ENCODE results near the gene CPTP. TPM values are rescaled to one million over a fixed set of nuclear protein-coding genes. Genes with fewer than 3 reads are reported as not detected.

The CPTP gene
- total and polyA plus RNA-seq, 2 of the 13 experiments (the other 11 are each of a cell fraction or from before 2014, with no cell fraction given): 5.5 to 9.3 TPM

GRCh38 chr1:1359664-1360468, 35.3 kb downstream of the CPTP start (continued):
- TF ChIP-seq, protein P1, sequence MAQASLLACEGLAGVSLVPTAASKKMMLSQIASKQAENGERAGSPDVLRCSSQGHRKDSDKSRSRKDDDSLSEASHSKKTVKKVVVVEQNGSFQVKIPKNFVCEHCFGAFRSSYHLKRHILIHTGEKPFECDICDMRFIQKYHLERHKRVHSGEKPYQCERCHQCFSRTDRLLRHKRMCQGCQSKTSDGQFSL (CRISPR knock-in tag; IDR thresholded peaks at IDR 0.05): no peak; the same call in 1 of the 2 replicates
- TF ChIP-seq MYC (CRISPR knock-in tag; IDR thresholded peaks at IDR 0.05; ENCODE audit: borderline replicate concordance): no peak; the same call in 1 of the 2 replicates
- TF ChIP-seq ZFAT (CRISPR knock-in tag; conservative IDR thresholded peaks at IDR 0.05): no peak
- TF ChIP-seq TBX2 (CRISPR knock-in tag; IDR thresholded peaks at IDR 0.05; ENCODE audit: borderline replicate concordance): peak; percentile 76
- TF ChIP-seq TSC22D2 (CRISPR knock-in tag; IDR thresholded peaks at IDR 0.05; ENCODE audit: borderline replicate concordance): no peak; the same call in 1 of the 2 replicates
- no peak for TF ChIP-seq TCF7L2 (IDR thresholded peaks at IDR 0.05; ENCODE audit: low read depth, low read length)
- no peak for TF ChIP-seq ZNF354B (CRISPR knock-in tag; IDR thresholded peaks at IDR 0.05)
- no peak for TF ChIP-seq SMYD3 (CRISPR knock-in tag; IDR thresholded peaks at IDR 0.05)
- no peak for TF ChIP-seq AHDC1 (CRISPR knock-in tag; IDR thresholded peaks at IDR 0.05; ENCODE audit: borderline replicate concordance)
- TF ChIP-seq GLI4 (CRISPR knock-in tag; IDR thresholded peaks at IDR 0.05; ENCODE audit: borderline replicate concordance): no peak
- peak; percentile 91 for TF ChIP-seq SOX5 (CRISPR knock-in tag; IDR thresholded peaks at IDR 0.05; ENCODE audit: borderline replicate concordance)
- TF ChIP-seq, protein P2, sequence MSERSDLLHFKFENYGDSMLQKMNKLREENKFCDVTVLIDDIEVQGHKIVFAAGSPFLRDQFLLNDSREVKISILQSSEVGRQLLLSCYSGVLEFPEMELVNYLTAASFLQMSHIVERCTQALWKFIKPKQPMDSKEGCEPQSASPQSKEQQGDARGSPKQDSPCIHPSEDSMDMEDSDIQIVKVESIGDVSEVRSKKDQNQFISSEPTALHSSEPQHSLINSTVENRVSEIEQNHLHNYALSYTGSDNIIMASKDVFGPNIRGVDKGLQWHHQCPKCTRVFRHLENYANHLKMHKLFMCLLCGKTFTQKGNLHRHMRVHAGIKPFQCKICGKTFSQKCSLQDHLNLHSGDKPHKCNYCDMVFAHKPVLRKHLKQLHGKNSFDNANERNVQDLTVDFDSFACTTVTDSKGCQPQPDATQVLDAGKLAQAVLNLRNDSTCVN (CRISPR knock-in tag; IDR thresholded peaks at IDR 0.05; ENCODE audit: borderline replicate concordance): no peak
- 0 out of 2 replicates have a peak, but pooled peaks have one; percentile 69 for TF ChIP-seq HOXA5 (CRISPR knock-in tag; IDR thresholded peaks at IDR 0.05)
- no peak for TF ChIP-seq ZNF878 (CRISPR knock-in tag; IDR thresholded peaks at IDR 0.05)
- peak; percentile 60; the same call in 1 of the 2 replicates for TF ChIP-seq ARNTL (CRISPR knock-in tag; IDR thresholded peaks at IDR 0.05)
- TF ChIP-seq ZNF713 (CRISPR knock-in tag; IDR thresholded peaks at IDR 0.05): 0 out of 2 replicates have a peak, but pooled peaks have one; percentile 35
- no peak for TF ChIP-seq ASH2L (IDR thresholded peaks at IDR 0.05; ENCODE audit: insufficient read length, low read depth, low read length)
- no peak for TF ChIP-seq FLYWCH1 (CRISPR knock-in tag; IDR thresholded peaks at IDR 0.05)
- TF ChIP-seq FOSL2 (CRISPR knock-in tag; IDR thresholded peaks at IDR 0.05): no peak; the same call in 1 of the 2 replicates
- no peak for TF ChIP-seq ZNF550 (CRISPR knock-in tag; IDR thresholded peaks at IDR 0.05; ENCODE audit: borderline replicate concordance)
